GM19463 (cell line): Measurements from ENCODE around the gene KANK4.

Experiments
- ATAC-seq: cut with Tn5 transposase; IDR thresholded peaks from one replicate; pipeline ENCODE4 v1.9.1; 2021; ENCODE audit warnings: mild to moderate bottlenecking, moderate library complexity; ENCODE audit not compliant: unreplicated experiment

KANK4 gene

GRCh38 chr1:62307895-62308492 is 11.2 kb downstream of the KANK4 start:
- ATAC-seq = no peak

- no peak for ATAC-seq
Measured at GRCh38 chr1:62307446-62307845, 11.8 kb downstream of the KANK4 start.

GRCh38 chr1:62306065-62306464 is 13.2 kb downstream of the KANK4 start:
- no peak for ATAC-seq

- ATAC-seq = no peak
Measured at GRCh38 chr1:62304975-62305374, 14.3 kb downstream of the KANK4 start.

- ATAC-seq = no peak
Measured at GRCh38 chr1:62304515-62304914, 14.7 kb downstream of the KANK4 start.

- no peak for ATAC-seq
Measured at GRCh38 chr1:62301726-62302390, 17.4 kb downstream of the KANK4 start.

GRCh38 chr1:62299426-62300200 is 19.6 kb downstream of the KANK4 start:
- no peak for ATAC-seq

GRCh38 chr1:62295921-62296491 is 23.2 kb downstream of the KANK4 start:
- ATAC-seq = no peak

GRCh38 chr1:62294261-62294660 is 25.0 kb downstream of the KANK4 start:
- ATAC-seq = no peak

- ATAC-seq = no peak
Measured at GRCh38 chr1:62288662-62289061, 30.6 kb downstream of the KANK4 start.

- no peak for ATAC-seq
Measured at GRCh38 chr1:62288224-62288623, 31.0 kb downstream of the KANK4 start.

GRCh38 chr1:62286786-62287224 is 32.4 kb downstream of the KANK4 start:
- no peak for ATAC-seq

- no peak for ATAC-seq
Measured at GRCh38 chr1:62285984-62286785, 33.0 kb downstream of the KANK4 start.

GRCh38 chr1:62285440-62285839 is 33.8 kb downstream of the KANK4 start:
- ATAC-seq = no peak

- ATAC-seq = no peak
Measured at GRCh38 chr1:62283986-62284385, 35.2 kb downstream of the KANK4 start.

- ATAC-seq = no peak
Measured at GRCh38 chr1:62282909-62283755, 36.1 kb downstream of the KANK4 start.

GRCh38 chr1:62281922-62282555 is 37.2 kb downstream of the KANK4 start:
- ATAC-seq = no peak

- ATAC-seq = no peak
Measured at GRCh38 chr1:62280960-62281465, 38.2 kb downstream of the KANK4 start.

- no peak for ATAC-seq
Measured at GRCh38 chr1:62280150-62280549, 39.1 kb downstream of the KANK4 start.
